LNCaP clone FGC (cell line): Measurements from ENCODE around the gene C2orf80.

Source experiments
- DNase-seq: peaks from one replicate; pipeline ENCODE4 v3.0.0-alpha.2; 2011; ENCODE audit warnings: low read depth
- H3K4me3 ChIP-seq: 2 replicates; pipeline ENCODE4 v1.5.1; 2011; ENCODE audit warnings: mild to moderate bottlenecking, low read depth, low read length, control low read depth
- CTCF ChIP-seq: IDR thresholded peaks from 2 replicates; pipeline ENCODE4 v1.5.1; 2012; ENCODE audit warnings: mild to moderate bottlenecking; ENCODE audit not compliant: control insufficient read depth, insufficient read depth; ENCODE audit errors: extremely low read depth

Gene C2orf80

GRCh38 chr2:208164951-208165755, 24.7 kb downstream of the C2orf80 start:
- no peak for DNase-seq
- TF ChIP-seq CTCF = no peak
- H3K4me3 ChIP-seq = no peak overlapping the region

- no peak for TF ChIP-seq CTCF
- DNase-seq = no peak
- H3K4me3 ChIP-seq = no peak within 1 kb of the TSS
Observed at GRCh38 chr2:208163489-208163888, 26.3 kb downstream of the C2orf80 start, which contains the start of gene CRYGA. CRYGA (minus strand) TSS chr2:208163589; CDS start chr2:208163556, 33 bp downstream.

GRCh38 chr2:208156439-208156838, 33.4 kb downstream of the C2orf80 start:
- no peak for TF ChIP-seq CTCF
- no peak for DNase-seq
- H3K4me3 ChIP-seq = no peak overlapping the region

- no peak for TF ChIP-seq CTCF
- DNase-seq = no peak
Observed at GRCh38 chr2:208153156-208153555, 36.7 kb downstream of the C2orf80 start.

GRCh38 chr2:208150956-208151355, 38.9 kb downstream of the C2orf80 start:
- DNase-seq = no peak
- no peak for TF ChIP-seq CTCF
- no peak overlapping the region for H3K4me3 ChIP-seq

More at GRCh38 chr2:208153156-208153555, 36.7 kb downstream of the C2orf80 start:
- no peak overlapping the region for H3K4me3 ChIP-seq

DNA sequence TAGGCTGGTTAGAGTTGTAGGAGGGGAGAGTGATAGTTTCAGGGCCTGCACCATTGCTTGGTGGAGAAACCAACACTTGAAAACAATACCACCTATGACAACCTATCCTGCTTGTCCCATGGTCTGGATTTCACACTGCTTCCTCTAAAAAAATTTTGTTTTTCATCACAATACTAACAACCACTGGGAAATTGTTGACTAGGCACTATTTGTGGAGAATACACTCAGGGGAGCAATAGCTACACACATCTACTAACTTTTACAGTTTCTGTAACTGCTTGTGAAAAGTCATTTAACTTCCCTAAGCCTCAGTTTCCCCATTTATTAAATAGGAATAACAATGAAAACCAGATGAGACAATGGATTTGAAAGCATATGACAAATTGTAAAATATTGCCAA, 39.7 kb downstream of the C2orf80 start:
- TF ChIP-seq CTCF = no peak
- no peak for DNase-seq

GRCh38 chr2:208148803-208149202, 41.0 kb downstream of the C2orf80 start:
- no peak overlapping the region for H3K4me3 ChIP-seq
- TF ChIP-seq CTCF = no peak
- DNase-seq = no peak

More for the DNA sequence above, 39.7 kb downstream of the C2orf80 start:
- H3K4me3 ChIP-seq = no peak overlapping the region
